HG03175 (cell line): ENCODE measurements around the gene SLC22A16.
"Not testable (repeated sequence)": the region's sequence is repeated elsewhere in the genome, so short reads cannot be mapped to it uniquely, and the experiment has no call there.

Experiments
- ATAC-seq: cut with Tn5 transposase; IDR thresholded peaks from one replicate; pipeline ENCODE4 v1.9.1; 2021; ENCODE audit warnings: mild to moderate bottlenecking, moderate library complexity; ENCODE audit not compliant: unreplicated experiment

SLC22A16 gene, protein sequence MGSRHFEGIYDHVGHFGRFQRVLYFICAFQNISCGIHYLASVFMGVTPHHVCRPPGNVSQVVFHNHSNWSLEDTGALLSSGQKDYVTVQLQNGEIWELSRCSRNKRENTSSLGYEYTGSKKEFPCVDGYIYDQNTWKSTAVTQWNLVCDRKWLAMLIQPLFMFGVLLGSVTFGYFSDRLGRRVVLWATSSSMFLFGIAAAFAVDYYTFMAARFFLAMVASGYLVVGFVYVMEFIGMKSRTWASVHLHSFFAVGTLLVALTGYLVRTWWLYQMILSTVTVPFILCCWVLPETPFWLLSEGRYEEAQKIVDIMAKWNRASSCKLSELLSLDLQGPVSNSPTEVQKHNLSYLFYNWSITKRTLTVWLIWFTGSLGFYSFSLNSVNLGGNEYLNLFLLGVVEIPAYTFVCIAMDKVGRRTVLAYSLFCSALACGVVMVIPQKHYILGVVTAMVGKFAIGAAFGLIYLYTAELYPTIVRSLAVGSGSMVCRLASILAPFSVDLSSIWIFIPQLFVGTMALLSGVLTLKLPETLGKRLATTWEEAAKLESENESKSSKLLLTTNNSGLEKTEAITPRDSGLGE

DNA sequence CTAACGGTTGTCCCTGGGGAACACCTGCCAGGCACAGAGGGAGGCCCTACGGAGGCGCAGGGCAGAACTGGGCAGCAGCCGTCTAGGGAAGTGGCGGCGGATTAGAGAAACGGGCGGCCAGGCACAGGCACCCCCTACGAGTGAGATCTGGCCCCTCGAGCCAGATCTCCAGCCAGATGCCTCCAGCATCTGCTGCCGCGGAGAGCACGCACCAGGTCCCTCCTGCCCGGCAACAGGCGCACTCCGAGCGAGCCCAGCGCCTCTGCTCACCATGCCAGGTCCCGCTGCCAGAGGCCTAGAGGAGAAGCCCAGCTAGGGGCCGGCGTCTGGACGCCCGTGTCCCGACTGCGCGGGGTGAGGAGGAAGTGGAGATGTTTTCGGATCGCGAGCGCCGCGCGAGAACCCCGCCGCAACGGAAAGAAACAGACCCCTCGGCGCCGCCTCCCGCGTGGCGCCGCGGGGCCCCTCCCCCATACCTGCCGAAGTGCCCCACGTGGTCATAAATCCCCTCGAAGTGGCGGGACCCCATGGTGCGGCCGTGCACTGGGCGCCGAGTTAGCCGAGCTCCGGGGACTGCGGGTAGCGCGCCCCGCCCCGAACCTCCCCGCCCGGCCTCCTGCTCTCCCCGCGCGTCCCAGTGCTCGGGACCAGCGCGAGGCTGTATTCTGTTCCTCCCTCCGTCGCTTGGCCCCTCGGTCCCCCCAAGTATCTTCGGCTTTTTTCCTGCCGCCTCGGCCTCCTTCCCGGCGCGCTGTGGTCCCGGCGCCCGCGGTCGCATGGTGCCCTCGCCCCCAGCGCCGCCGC lies at the start of gene SLC22A16:
SLC22A16 (minus strand) TSS at position 568 of the 804 bp plus-strand sequence; CDS start at position 529, 39 bp downstream.
- ATAC-seq, result no peak

DNA sequence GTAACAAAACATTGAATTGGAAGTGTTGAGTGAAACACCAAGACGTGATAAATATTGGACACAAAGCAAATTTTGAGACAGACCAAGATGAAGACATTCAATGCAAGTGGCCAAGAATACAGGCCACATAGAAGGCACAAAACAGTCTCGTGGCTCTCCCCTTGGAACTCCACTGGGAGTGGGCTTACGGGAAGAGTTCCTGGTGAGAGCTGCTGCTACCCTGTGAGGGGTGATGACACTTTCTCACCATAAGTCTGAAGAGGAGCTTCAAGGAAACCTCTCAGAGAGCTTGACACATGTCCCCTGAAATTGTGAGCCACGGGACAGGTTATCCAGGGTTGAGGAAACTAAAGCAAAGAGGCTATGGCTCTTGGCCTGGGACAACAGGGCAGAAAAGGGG lies 48.6 kb upstream of the SLC22A16 start:
- no peak for ATAC-seq

DNA sequence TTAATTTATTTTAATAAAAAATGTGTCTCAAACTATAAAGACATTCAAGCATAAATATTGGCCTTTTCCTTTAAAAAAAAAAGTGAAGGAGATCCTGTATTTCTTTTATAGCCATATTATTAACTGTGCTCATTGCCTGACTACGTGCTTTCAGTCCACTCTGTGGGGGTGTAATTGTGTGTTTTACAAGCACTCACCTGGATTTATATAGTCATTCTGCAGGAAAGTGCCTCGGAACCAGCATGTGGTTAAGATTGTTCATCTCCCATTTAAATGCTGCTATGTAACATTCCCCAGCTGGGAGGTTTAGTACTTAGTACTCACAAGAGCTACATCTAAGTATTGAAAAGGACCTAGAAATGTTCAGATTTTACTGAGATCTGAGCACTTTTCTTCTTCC lies 47.9 kb upstream of the SLC22A16 start:
- ATAC-seq, result no peak

DNA sequence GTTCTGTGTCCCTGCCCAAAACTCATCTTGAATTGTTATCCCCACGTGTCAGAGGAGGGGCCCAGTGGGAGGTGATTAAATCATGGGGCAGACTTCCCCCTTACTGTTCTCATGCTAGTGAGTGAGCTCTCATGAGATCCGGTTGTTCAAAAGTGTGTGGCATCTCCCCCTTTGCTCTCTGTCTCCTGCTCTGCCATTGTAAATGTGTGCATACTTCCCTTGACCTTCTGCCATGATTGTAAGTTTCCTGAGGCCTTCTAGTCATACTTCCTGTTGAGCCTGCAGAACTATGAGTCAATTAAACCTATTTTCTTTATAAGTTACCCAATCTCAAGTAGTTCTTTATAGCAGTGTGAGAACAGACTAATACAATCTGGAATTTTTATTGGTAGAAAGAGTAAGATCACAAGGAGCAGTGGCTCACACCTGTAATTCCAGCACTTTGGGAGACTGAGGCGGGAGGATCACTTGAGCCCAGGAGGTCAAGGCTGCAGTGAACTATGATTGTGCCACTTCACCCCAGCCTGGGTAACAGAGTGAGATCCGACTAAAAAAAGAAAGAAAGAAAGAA lies 47.1 kb upstream of the SLC22A16 start:
- ATAC-seq, result no peak

DNA sequence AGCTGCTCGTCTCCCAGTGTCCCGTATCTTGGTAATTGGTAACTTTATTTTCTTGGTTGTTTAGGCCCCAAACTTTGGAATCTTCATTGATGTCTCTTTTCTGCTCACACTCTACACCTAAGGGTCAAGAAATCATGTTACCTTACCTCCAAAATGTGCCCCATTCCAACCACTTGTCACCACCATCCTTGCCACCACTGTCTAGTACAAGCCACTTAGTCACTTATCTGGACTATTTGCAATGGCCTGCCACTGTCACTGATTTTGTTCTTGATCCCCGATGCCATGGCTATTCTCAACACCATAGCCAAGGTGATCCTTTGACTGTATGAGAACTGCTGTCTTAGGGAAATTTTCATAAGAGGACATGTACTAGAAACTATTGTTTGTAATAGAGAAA lies 46.0 kb upstream of the SLC22A16 start:
- no peak for ATAC-seq

DNA sequence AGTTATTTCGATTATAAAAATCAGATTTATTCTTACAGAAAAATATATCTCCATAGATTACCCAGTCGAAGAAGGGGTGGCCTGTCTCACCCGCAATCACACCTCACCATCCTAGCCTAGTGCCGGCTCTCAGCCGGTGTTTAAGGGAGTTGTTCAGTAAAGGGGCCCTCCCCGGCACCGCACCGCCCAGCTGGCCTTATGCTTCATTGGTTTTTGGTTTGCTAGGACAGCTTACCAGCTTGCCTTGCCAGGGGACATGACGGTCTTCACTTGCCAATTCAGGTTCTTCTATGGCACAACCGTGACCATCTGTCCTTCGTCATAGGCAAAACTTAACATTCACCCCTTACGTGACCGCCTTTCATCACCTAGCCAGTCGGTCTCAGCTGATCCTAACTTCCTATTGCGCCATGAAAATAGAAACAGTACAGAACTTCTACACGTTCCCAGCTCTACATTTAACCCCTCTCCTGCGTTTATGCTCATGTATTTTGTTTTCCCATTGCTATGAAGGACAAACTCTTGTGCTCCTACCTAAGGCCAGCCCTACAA lies 44.7 kb upstream of the SLC22A16 start:
- no peak for ATAC-seq

DNA sequence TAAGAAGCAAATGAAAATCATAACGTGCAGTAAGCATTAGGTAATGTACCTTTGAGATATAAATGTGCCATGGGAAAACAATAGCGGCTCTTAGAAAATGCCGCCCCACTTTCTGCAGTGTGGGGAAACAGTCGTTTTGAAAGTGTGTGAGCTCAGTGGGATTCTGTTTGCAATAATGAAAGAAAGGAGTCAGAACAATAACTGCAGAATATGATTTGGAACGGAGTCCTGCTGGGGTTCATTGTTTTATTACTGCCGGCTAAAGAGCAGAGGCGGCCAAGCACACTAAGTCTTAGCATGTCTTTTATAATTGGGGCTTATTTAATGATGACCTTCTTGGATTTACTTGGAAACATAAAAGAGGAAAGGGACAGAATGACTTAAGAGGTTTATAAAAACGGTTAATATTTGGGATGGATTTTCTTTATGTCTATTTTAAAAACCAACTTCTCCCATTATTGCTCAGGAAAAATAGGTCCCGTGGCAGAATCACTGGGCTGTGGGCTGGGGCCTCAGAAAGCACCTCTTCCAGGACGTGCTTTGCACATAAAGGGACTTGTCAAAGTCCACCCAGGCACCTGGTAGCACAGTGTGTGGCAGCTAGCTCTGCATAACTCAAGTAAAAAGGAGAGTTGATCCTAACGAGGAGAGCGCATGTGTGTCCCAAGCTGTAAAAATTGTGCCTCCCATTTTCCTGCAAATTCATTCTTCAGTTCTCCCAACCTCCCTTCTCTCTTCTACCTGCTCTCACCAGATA lies 44.0 kb upstream of the SLC22A16 start:
- ATAC-seq, result no peak

DNA sequence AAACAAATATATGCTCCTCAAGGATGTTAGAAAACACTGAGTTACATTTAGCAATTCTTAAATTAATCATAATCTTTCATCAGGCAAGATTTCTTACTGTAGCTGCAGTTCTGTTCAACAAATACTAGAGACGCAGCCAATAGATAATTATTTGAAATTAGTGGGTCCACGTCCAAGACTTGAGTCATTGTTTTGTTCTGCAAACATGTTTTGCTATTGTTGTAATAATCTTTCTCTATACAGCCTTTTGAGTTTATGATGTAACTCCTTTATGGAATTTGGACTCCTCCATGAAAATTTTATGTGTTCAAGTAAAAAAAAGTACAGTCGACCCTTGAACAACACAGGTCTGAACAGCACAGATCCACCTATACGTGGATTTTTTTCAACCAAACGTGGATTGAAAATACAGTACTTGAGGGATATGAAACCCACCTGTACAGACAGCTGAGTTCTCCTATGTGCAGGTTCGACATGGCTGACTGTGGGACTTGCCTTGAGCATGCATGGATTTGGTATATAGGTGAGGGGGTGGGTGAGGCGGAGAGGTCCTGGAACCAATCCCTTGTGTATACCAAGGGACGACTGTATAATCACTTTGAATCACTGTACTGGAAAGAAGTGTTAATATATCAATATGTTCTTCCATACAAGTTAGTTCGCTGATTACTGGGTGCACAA lies 41.3 kb upstream of the SLC22A16 start:
- no peak for ATAC-seq

DNA sequence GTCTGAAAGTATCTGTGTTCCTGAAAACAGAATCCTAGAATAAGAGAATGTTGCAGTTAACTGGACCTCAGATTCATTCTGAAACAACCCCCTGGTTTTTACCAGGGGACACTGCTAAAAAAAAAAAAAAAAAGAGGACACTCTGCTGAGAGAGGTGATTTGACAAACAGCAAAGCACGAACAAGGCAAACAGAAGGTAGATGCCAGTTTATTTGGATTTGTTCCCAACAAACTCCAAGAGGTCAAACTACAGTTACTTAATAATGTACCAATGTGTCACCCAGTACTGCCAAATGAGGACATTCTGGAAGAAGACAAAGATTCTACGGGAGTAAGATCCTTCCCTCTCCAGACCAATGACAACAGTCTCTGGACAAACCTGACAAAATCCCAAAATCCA lies 40.6 kb upstream of the SLC22A16 start:
- ATAC-seq, result no peak

DNA sequence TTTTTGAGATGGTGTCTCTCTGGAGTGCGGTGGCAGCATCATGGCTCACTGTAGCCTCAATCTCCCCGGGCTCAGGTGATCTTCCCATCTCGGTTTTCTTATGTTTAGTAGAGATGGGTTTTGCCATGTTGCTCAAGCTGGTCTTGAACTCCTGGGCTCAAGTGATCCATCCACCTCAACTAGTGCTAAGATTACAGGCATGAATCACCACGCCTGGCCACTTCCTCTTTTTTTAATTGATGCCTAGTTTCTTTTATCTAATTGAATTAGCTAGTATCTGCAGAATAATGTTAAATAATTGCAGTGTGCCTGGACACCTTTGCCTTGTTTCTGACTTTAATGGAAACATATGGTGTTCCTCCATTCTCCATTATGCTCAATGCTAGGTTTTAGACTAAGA lies 38.4 kb upstream of the SLC22A16 start:
- no peak for ATAC-seq

DNA sequence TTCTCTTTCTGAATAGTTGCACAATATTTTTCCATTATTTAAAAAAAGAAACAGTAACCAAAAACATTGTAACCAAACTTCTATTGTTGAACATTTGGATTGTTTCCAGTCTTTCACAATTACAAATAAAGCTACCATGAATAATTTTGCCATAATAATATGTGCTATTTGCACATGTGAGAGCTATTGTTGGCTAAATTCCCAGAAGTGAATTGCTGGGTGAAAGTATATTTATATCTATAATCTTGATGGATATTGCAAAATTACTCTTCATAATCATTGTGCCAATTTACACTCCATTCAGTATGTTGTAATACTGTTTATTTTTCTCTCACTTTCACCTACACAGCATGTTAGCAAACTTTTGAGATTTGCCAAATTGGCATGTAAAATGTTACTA lies 36.6 kb upstream of the SLC22A16 start:
- no peak for ATAC-seq

DNA sequence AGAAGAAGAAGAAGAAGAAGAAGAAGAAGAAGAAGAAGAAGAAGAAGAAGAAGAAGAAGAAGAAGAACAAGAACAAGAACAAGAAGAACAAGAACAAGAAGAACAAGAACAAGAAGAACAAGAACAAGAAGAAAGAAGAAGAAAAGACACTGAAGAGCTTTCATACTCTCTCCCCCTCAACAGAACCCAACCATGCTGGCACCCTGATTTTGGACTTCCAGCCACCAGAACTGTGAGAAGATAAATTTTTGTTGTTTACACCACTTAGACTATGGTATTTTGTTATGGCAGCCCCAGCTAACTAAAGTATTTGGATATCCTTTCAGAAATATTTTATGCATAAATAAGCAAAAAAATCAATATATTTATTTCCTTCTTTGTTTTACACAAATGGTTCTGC lies 36.1 kb upstream of the SLC22A16 start:
- not testable (repeated sequence) for ATAC-seq

DNA sequence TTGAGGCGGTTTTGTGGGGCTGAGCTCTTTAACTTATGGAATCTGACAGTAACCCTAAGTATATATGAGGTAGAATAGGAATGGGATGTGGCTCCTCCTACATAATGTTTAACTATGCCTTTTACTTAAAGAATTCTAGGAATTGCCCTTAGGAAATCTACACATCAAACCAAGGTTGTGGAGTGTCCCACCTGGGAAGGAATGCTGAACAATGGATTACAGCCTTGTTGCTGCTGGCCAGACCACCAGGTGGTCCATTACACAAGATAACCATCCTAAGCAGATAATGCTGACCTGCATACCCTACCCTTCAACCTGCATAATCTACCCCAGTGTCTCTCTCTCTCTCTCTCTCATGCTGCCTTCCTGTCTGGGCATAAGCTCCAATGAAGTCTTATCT lies 35.0 kb upstream of the SLC22A16 start:
- ATAC-seq, result no peak

DNA sequence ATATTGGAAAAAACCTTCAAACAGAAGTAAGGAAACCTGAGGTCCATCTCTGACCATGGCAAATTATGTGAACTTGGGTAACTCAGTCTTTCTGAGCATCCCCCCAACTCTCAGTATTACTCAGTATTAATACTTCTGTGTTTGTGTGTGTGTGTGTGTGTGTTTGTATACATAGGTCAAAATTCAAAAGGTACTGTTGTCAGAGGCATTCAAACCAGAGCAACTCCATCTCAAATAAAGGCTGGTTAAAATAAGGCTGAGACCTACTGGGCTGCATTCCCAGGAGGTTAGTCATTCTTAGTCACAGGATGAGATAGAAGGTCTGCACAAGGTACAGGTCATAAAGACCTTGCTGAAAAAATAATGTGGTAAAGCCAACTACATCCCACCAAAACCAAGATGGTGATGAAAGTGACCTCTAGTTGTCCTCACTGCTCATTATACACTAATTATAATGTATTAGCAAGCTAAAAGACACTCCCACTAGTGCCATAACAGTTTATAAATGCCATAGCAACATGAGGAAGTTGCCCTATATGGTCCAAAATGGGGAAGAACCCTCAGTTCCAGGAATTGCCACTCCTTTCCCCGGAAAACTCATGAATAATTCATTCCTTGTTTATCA lies 33.3 kb upstream of the SLC22A16 start:
- ATAC-seq, result no peak

DNA sequence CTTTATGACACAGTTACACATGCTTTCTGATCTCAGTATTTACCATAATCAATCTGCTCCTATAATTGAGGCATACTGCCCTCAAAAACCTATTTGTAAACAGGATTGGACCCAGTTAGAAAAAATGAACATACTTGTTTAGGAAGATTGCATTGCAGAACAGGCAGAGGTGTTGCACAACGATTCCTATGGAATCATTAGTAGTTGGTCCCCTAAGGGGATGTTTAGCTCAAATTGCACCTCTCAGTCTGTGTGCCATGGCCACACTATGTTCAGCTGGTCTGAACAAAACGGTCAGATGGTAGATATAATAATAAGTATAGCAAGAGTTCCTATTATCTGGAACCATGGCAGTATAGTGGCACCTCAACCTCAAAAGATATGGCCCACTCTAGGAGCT lies 28.5 kb upstream of the SLC22A16 start:
- ATAC-seq, result not testable (repeated sequence)

DNA sequence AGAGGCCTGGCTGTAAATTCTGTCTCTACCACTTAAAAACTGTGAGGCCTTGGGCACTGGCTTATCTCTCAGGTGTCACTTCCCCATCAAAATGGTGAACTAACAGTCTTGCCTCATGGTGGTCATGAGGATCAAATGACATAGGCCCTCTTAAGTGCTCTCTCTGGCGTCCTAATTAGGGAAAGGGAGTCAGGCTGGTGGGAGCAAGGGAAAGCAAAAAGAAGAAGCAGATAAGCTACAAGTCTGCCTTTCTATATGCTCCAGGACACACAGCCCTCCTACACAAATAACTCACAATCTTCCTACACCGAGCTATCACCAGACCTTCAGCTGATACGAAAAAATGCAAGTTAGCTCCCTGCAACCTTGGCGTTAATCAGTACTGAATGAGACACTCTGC lies 19.5 kb upstream of the SLC22A16 start:
- no peak for ATAC-seq

DNA sequence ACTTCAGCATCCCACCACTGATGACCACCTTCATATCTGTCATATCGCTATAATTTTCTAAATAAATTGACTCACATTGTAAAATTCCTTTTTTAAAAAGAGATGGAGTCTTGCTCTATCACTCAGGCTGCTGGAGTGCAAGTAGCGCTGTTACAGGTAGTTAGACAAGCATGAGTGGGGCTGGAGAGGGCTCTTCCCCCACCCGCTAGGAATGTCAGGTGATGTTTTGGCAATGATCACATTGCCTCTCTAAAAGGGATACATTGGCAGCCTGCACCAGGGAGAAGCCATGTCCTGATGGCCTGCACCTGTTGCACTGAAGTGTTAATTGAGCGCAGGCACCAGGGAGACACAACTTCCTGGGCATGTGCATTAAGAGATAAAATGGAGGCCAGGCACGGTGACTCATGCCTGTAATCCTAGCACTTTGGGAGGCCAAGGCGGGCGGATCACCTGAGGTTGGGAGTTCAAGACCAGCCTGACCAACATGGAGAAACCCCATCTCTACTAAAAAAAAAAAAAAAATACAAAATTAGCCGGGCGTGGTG lies 16.9 kb upstream of the SLC22A16 start:
- ATAC-seq, result no peak

DNA sequence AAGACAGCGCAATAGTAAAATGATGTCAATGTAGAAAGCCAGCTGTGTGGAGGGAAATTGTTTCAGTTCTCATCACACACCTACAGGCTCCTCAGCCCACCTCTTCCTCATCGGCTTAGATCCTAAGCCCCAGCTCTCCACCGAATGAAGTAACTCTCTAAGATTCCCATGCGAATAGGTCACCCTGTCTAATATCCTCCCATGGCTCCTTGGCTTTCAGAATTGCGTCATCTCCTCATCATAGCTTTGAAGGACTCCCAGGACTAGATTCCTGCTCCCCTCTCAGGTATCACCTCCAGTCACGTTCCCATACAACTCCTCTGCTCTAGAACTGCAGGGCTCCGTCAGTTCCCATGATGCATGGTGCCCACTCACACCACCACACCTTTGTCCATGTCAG lies 16.2 kb upstream of the SLC22A16 start:
- ATAC-seq, result no peak

DNA sequence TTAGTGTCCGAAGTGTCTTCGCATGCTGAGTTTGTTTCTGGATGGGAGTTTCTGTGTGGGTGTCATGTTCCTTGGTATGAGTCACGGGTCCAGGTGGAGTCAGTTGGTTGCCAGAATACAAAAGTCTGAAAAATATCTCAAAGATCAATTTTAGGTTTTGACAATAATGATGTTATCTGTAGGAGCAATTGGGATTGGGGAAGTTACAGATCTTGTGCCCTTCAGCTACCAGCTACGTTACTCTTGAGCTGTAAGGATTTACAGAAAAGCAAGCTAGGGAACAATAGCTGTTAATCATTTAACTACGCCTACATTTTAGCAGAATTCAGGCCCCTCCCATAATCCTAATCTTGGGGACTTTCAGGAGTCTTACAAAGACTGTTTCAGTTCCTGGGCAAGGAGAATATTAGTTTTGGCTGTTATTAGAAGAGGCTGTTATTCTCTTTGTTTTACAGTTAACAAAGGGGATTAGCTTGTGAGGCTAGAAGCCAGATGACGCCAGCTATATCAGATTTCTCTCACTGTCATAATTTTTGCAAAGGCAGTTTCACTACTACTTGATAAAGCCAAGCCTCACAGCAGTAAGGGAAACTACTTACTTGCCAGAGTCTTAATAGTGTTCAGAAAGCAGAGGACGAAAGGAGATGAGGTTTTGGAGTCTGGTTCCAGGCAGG lies 15.4 kb upstream of the SLC22A16 start:
- no peak for ATAC-seq
